ENCODE data around the gene ZC3H7A. TPM values are rescaled to one million over a fixed set of nuclear protein-coding genes. Genes with fewer than 3 reads are reported as not detected.
A peak's percentile ranks its signal among the peaks of the same experiment; 100 is the strongest.

The ZC3H7A gene
- total and polyA plus RNA-seq, 2 of the 4 experiments (the other 2 are of a cell fraction): 22.2 to 53.9 TPM

DNA sequence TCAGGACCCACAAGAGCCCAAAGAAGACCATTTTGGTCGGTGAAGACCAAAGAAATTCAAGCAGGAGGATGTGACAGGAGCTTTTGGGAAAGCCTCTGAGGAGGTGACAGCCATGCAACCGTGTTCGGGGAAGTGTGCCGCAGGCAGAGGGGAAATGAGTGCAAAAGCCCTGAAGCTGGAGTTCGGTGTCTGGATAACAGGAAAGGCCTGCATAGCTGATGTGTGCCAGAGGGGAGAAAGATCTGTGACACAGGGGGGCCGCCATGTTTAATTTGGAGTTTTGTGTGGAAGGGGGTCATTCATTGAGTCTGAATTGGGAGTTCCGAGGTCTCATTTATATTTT, 870 bp upstream of the ZC3H7A start:
- Histone ChIP-seq H3K4me3 (ENCODE audit: insufficient read depth, low read depth, low read length) (peak overlapping the region; percentile 73), H4K5ac (ENCODE audit: low read depth, low read length) (peak overlapping the region; percentile 81), H2BK120ac (ENCODE audit: low read depth, low read length) (peak overlapping the region; percentile 70), H3K79me1 (ENCODE audit: low read depth in 1 of 2, low read length in 2 of 2) (peaks cover 20 to 77% of the 10 kb centered on the region in 2 experiments), H4K91ac (ENCODE audit: insufficient read depth, low read depth, low read length) (peak overlapping the region; percentile 72), H3K4me2 (ENCODE audit: low read depth, low read length) (peak overlapping the region; percentile 94), H3K56ac (ENCODE audit: extremely low read depth, insufficient read depth, low read length) (peak overlapping the region; percentile 83), H3K9ac (ENCODE audit: low read depth, low read length) (peak overlapping the region; percentile 98), H3K23ac (ENCODE audit: low read depth, low read length) (peak overlapping the region; percentile 95), H3K9me1 (ENCODE audit: insufficient read depth, low read length) (peaks cover 25% of the 10 kb centered on the region), H4K20me1 (ENCODE audit: insufficient read depth, low read length) (peaks cover 31% of the 10 kb centered on the region), H2AK5ac (ENCODE audit: low read depth, low read length) (peak overlapping the region; percentile 64; the same call in 1 of the 2 replicates), H2BK15ac (ENCODE audit: low read depth, low read length) (no peak overlapping the region), H2AFZ (replicated peaks; ENCODE audit: low read length, poor library complexity) (peak overlapping the region; percentile 89), H3K4me1 (ENCODE audit: control insufficient read depth, insufficient read depth, low read length) (peaks cover 23% of the 10 kb centered on the region), H3K36me3 (ENCODE audit: control insufficient read depth, insufficient read depth, low read length) (peaks cover 3% of the 10 kb centered on the region), H2BK20ac (ENCODE audit: low read depth, low read length) (no peak overlapping the region), H3K18ac (ENCODE audit: low read depth, low read length) (peak overlapping the region; percentile 71; the same call in 1 of the 2 replicates), H3K14ac (replicated peaks; ENCODE audit: low read depth, low read length) (peak overlapping the region; percentile 87), H2BK5ac (ENCODE audit: low read depth, low read length, poor library complexity, severe bottlenecking) (peak overlapping the region; percentile 83), H3K9me3 (ENCODE audit: control insufficient read depth, insufficient read depth, low read length) (no peaks in the 10 kb centered on the region), H3K4ac (ENCODE audit: low read depth, low read length) (peak overlapping the region; percentile 95), H4K8ac (ENCODE audit: low read depth in 2 of 2, low read length in 2 of 2) (peak overlapping the region; percentile 75 to 96), H3K27me3 (ENCODE audit: control insufficient read depth, insufficient read depth, low read length) (no peaks in the 10 kb centered on the region), H2AK9ac (replicated peaks; ENCODE audit: low read depth, low read length, poor library complexity) (peak overlapping the region; percentile 97), H3K27ac (ENCODE audit: insufficient read depth, low read length) (peak overlapping the region; percentile 95)
- dilution Hi-C loops (cut with HindIII; ENCODE audit: low sequenced_read_pairs, unreplicated experiment) (no loop called here), in situ Hi-C loops (cut with MboI; ENCODE audit: low sequenced_read_pairs) (no loop called here), intact Hi-C loops (cut with micrococcal nuclease) (no loop called here)
- WGBS, 2 experiments (ENCODE audit: extremely low coverage in 2 of 2, insufficient read length in 1 of 2): 10% methylated on average over 6 of the region's 7 CpGs; no CpG with 5 or more reads in 1 of the 2 experiments
- TF ChIP-seq MAZ (IDR thresholded peaks at IDR 0.05; ENCODE audit: borderline replicate concordance, low read depth, low read length) (no peak), CHD1 (IDR thresholded peaks at IDR 0.05; ENCODE audit: low read depth, low read length) (no peak), RAD21 (IDR thresholded peaks at IDR 0.05; ENCODE audit: low read length) (no peak)
- TF ChIP-seq, protein P1, sequence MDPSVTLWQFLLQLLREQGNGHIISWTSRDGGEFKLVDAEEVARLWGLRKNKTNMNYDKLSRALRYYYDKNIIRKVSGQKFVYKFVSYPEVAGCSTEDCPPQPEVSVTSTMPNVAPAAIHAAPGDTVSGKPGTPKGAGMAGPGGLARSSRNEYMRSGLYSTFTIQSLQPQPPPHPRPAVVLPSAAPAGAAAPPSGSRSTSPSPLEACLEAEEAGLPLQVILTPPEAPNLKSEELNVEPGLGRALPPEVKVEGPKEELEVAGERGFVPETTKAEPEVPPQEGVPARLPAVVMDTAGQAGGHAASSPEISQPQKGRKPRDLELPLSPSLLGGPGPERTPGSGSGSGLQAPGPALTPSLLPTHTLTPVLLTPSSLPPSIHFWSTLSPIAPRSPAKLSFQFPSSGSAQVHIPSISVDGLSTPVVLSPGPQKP (IDR thresholded peaks at IDR 0.05; ENCODE audit: borderline replicate concordance, low read depth, low read length): no peak
- no peak for DNase-seq
- CTCF ChIA-PET: interaction anchor here (0.9 to 1.6 kb wide), 7 partner anchors 11 to 37 kb away, joined by 3 to 8 read pairs (median 5); no protein-coding TSS in a partner anchor
- ATAC-seq (ENCODE audit: low read depth): no peak
- POLR2A ChIA-PET (ENCODE audit: unreplicated experiment): interaction anchor here (1.0 to 1.1 kb wide), 2 partner anchors 62 to 211 kb away, joined by 3 to 5 read pairs; no protein-coding TSS in a partner anchor
- no TSS peak for BruUV-seq (replicated peaks)

All from IMR-90 (cell line).